Measurements from ENCODE around the gene RAB27A. TPM values are rescaled to one million over a fixed set of nuclear protein-coding genes. Genes with fewer than 3 reads are reported as not detected.

Gene RAB27A
- total RNA-seq, 1 experiment from 2014 or later, result 4.7 TPM

GRCh38 chr15:55282284-55282833, 7.3 kb downstream of the RAB27A start:
- 0 out of 2 replicates have a peak, but pooled peaks cover 5% of the 10 kb centered on the region for H3K4me1 Mint-ChIP-seq
- ChIA-PET CTCF (interaction anchor here (0.6 kb wide), 1 partner anchor 67 kb away, joined by 3 read pairs; no protein-coding TSS in a partner anchor), POLR2A (no interaction called here)
- H3K4me3 Mint-ChIP-seq, result no peak overlapping the region
- no peak for TF ChIP-seq GRHL2 (CRISPR knock-in tag; IDR thresholded peaks at IDR 0.05; ENCODE audit: insufficient replicate concordance, severe bottlenecking)
- TF ChIP-seq HMGA2 (CRISPR knock-in tag; IDR thresholded peaks at IDR 0.05), result no peak
- TF ChIP-seq JAZF1 (CRISPR knock-in tag; IDR thresholded peaks at IDR 0.05), result no peak
- no peak for TF ChIP-seq ZMAT4 (CRISPR knock-in tag; IDR thresholded peaks at IDR 0.05)
- no peak for TF ChIP-seq MYBL2 (CRISPR knock-in tag; IDR thresholded peaks at IDR 0.05)
- TF ChIP-seq, protein P1, sequence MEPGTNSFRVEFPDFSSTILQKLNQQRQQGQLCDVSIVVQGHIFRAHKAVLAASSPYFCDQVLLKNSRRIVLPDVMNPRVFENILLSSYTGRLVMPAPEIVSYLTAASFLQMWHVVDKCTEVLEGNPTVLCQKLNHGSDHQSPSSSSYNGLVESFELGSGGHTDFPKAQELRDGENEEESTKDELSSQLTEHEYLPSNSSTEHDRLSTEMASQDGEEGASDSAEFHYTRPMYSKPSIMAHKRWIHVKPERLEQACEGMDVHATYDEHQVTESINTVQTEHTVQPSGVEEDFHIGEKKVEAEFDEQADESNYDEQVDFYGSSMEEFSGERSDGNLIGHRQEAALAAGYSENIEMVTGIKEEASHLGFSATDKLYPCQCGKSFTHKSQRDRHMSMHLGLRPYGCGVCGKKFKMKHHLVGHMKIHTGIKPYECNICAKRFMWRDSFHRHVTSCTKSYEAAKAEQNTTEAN (CRISPR knock-in tag; IDR thresholded peaks at IDR 0.05), result no peak
- TF ChIP-seq EMX1 (CRISPR knock-in tag; IDR thresholded peaks at IDR 0.05), result no peak
- no peak for TF ChIP-seq USF2 (CRISPR knock-in tag; IDR thresholded peaks at IDR 0.05)
- no peak for TF ChIP-seq AR (CRISPR knock-in tag; IDR thresholded peaks at IDR 0.05)
- no peak for TF ChIP-seq HMGXB4 (CRISPR knock-in tag; IDR thresholded peaks at IDR 0.05)
- no peak for TF ChIP-seq NR3C1 (CRISPR knock-in tag; conservative IDR thresholded peaks at IDR 0.05; ENCODE audit: low read depth)
- TF ChIP-seq ZNF263 (CRISPR knock-in tag; IDR thresholded peaks at IDR 0.05; ENCODE audit: low read depth), result no peak
- TF ChIP-seq, protein P2, sequence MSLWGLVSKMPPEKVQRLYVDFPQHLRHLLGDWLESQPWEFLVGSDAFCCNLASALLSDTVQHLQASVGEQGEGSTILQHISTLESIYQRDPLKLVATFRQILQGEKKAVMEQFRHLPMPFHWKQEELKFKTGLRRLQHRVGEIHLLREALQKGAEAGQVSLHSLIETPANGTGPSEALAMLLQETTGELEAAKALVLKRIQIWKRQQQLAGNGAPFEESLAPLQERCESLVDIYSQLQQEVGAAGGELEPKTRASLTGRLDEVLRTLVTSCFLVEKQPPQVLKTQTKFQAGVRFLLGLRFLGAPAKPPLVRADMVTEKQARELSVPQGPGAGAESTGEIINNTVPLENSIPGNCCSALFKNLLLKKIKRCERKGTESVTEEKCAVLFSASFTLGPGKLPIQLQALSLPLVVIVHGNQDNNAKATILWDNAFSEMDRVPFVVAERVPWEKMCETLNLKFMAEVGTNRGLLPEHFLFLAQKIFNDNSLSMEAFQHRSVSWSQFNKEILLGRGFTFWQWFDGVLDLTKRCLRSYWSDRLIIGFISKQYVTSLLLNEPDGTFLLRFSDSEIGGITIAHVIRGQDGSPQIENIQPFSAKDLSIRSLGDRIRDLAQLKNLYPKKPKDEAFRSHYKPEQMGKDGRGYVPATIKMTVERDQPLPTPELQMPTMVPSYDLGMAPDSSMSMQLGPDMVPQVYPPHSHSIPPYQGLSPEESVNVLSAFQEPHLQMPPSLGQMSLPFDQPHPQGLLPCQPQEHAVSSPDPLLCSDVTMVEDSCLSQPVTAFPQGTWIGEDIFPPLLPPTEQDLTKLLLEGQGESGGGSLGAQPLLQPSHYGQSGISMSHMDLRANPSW (CRISPR knock-in tag; conservative IDR thresholded peaks at IDR 0.05; ENCODE audit: low read depth), result no peak
- TF ChIP-seq RORB (CRISPR knock-in tag; IDR thresholded peaks at IDR 0.05), result no peak
- TF ChIP-seq, protein P3, sequence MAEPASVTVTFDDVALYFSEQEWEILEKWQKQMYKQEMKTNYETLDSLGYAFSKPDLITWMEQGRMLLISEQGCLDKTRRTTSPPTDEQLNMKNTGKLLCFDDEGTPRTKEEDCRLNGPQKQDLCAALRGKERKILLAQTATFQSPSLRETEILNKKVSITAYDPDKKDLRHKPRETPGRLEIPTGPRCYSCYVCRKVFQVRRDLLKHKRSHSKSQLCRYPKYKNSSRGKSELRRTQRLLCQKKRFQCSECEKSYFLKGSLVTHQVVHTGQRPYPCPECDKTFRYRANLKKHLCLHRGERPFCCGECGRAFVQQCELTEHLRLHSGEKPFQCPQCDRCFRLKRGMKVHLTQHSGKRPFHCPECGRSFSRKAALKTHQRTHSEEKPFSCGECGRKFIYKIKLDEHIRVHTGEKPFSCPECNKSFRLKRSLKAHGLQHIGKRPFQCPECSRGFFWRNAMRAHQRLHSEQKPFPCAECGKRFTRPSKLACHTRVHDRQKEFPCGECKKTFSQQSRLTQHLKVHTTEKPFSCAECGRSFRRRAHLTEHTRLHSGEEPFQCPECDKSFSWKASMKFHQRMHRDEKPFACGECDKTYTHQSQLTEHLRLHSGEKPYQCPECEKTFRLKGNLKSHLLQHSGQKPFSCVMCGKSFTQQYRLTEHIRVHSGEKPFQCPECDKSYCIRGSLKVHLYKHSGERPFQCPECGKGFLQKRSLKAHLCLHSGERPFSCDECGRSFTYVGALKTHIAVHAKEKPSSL (CRISPR knock-in tag; conservative IDR thresholded peaks at IDR 0.05), result no peak
- TF ChIP-seq SMAD3 (CRISPR knock-in tag; IDR thresholded peaks at IDR 0.05; ENCODE audit: borderline replicate concordance), result no peak
- no peak for TF ChIP-seq ZNF138 (CRISPR knock-in tag; conservative IDR thresholded peaks at IDR 0.05)
- no peak for TF ChIP-seq JUN (CRISPR knock-in tag; IDR thresholded peaks at IDR 0.05)
- DNase-seq (ENCODE audit: low spot score), result no peak
- H3K9me3 Mint-ChIP-seq, result no peaks in the 10 kb centered on the region
- H3K27ac Mint-ChIP-seq, result no peak overlapping the region
- H3K27me3 Mint-ChIP-seq (ENCODE audit: low read depth), result no peaks in the 10 kb centered on the region
- no peak for ATAC-seq
- no peaks in the 10 kb centered on the region for H3K36me3 Mint-ChIP-seq
